Epithelial cell of proximal tubule (primary cell): ENCODE data around the gene PPIP5K1. TPM values are rescaled to one million over a fixed set of nuclear protein-coding genes. Genes with fewer than 3 reads are reported as not detected.

Experiments used
- DNase-seq: peaks from one replicate; pipeline ENCODE4 v3.0.0-alpha.2; 2011; ENCODE audit warnings: low read depth
- H3K4me3 ChIP-seq: 2 replicates; pipeline ENCODE4 v1.5.1; 2011; ENCODE audit warnings: low read depth, mild to moderate bottlenecking, low read length
- CTCF ChIP-seq: conservative IDR thresholded peaks from 2 replicates; pipeline ENCODE4 v1.5.1; 2012; ENCODE audit warnings: low read depth, mild to moderate bottlenecking, low read length
- total RNA-seq: library from RNA; depleted of rRNA; stranded (reverse); fragments of >200 nt; gene quantifications from 2 replicates; pipeline ENCODE4 v1.2.3, GENCODE V29; 2015

The PPIP5K1 gene
- total RNA-seq, 1 donor from 2014 or later, result 6.7 TPM

- no peak for TF ChIP-seq CTCF
- no peak for DNase-seq
- peak overlapping the region; percentile 90 for H3K4me3 ChIP-seq
These were observed 96.1 kb downstream of the PPIP5K1 start for GRCh38 chr15:43493703-43494472.

DNA sequence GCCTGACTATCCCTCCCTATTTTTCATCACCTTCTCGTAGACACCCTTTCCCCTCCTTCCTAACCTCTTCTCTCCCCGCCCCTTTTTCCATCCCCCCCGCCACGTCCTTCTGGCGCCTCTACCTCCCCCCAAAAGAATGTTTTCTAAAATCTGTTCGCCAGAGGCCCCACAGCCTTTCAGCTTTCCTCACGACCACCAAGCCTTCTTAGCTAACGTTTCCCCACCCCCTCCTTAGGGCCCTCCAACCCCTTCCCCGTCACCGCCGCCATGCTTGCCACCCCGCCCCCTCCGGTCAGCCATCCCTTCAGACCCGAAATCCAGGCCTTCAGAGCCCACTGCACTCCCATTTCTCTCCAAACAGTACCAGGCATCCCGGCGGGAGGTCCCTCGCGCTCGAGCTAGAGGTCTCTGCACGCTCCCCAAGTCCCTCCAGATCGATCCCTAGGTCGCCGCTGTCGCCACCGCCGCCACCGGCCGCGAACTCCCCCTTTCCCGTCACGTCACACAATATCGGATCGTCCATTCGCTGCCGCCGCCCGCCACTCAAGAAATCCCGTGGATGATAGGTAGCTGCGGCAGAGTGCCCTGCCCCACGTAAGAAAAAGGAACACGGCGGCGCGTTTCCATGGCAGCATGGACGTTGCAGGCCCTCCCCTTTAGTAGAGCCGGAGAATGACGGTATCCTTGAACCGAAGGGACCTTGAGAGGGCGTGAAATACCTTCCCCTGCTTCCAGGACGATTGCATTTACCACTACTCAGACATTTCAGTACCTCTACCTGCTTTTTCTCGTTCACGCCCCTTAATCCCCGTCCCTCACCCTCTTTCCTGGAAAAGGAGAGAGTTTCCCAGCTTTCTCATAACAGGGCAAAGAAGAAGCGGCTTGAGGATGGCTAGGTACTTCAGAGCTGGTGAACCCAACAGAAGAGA lies 97.1 kb downstream of the PPIP5K1 start, which contains the start of gene TP53BP1:
TSS of gene TP53BP1 (minus strand) at position 484 of the 929 bp plus-strand sequence. CDS start at position 371, 113 bp downstream.
- peak; percentile 59 for DNase-seq
- TF ChIP-seq CTCF, result no peak
- H3K4me3 ChIP-seq, result peak within 1 kb of the TSS; percentile 90

DNA sequence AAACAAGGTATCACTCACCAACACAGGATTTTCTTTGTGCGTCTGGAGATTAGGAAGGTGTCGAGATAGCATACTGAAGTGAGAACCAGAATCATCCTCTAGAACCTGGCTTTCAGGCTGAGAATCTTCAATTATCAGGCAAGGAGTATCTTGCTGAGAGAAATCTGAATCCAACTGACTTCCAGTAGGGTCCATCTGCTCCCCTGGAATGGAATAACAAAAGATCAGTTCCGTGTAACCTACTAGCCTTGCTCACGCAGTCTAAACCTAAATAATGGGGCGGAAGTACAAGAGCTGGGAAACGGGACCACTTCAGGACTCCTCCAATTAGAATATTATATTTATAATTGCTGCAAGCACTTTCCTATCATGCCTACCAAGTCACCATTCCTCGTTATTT lies 97.7 kb downstream of the PPIP5K1 start:
- no peak for DNase-seq
- peak overlapping the region; percentile 90 for H3K4me3 ChIP-seq
- no peak for TF ChIP-seq CTCF

DNA sequence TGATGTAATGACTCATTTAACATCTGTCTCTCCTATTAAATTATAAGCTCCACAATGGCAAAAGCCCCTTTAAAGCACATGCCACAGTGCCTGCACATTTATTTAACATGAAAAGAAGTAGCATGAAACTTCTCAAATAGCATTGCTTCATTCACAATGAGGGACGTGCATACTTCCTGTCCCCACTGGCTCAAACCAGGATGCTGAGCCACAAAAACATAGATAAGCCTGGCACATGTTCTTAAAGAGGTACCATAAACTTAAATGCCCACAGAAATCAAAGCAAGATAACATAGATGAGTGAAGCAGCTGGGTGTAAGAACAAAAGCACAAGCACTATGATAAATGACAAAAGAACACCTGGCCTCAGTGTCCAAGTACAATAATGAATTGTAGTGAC lies 100.8 kb downstream of the PPIP5K1 start:
- H3K4me3 ChIP-seq, result no peak overlapping the region
- no peak for TF ChIP-seq CTCF
- no peak for DNase-seq

DNA sequence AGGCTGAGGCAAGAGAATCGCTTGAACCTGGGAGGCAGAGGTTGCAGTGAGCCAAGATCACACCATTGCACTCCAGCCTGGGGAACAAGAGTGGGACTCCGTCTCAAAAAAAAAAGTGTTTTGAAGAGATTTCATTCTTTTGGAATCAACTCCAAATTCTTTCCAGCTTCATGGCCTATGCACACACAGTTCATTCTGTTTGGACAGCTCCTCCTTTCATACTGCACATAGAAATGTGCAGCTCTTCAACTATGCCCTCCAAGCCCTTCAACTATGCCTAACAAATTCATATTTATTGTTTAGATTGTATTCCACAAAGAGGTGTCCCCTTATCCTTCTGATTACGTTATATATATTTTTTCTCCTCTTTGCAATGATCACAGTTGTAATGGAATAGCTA lies 101.2 kb downstream of the PPIP5K1 start:
- DNase-seq, result no peak
- TF ChIP-seq CTCF, result no peak
- no peak overlapping the region for H3K4me3 ChIP-seq

DNA sequence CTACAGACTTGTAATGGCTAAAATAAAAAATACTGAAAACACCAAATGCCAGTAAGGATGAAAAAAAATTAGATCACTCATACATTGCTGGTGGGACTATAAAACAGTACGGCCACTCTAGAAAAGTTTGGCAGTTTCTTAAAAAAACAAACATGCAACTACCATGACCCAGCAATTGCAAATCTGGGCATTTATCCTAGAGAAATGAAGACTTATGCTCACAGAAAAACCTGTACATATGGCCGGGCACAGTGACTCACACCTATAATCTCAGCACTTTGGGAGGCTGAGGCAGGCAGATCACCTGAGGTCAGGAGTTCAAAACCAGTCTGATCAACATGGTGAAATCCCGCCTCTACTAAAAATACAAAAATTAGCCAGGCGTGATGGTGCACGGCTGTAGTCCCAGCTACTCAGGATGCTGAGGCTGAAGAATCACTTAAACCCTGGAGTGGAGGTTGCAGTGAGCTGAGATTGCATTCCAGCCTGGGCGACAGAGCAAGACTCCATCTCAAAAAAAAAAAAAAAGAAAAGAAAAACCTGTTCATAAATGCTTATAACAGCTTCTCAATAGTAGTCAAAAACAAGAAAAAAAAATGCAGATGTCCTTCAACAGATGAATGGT lies 102.6 kb downstream of the PPIP5K1 start:
- H3K4me3 ChIP-seq, result no peak overlapping the region
- no peak for TF ChIP-seq CTCF
- DNase-seq, result no peak
